Prostate gland (tissue), 2 donors: ENCODE data around the gene SGPP1. TPM values are rescaled to one million over a fixed set of nuclear protein-coding genes. Genes with fewer than 3 reads are reported as not detected.
A peak's percentile ranks its signal among the peaks of the same experiment; 100 is the strongest.

Source experiments
- DNase-seq: peaks from one replicate; pipeline ENCODE4 v3.0.0-alpha.2; 2019; ENCODE audit warnings: low spot score
- H3K27ac ChIP-seq, 2 donors: fragments of 200-600 bp; sonication (generic); 2 replicates each; pipeline ENCODE4 v1.5.1; 2017 to 2019
- H3K27me3 ChIP-seq: fragments of 200-600 bp; sonication (generic); replicated peaks from 2 replicates; pipeline ENCODE4 v1.5.1; 2019; ENCODE audit not compliant: insufficient read depth
- H3K36me3 ChIP-seq, 2 donors: fragments of 200-600 bp; sonication (generic); 1 replicate in 1 of 2; 2 replicates in 1 of 2; pipeline versions ENCODE4 v1.5.1 to v1.8.1; 2017 to 2019
- H3K4me1 ChIP-seq: fragments of 200-600 bp; sonication (generic); replicated peaks from 2 replicates; pipeline ENCODE4 v1.5.1; 2019
- H3K4me3 ChIP-seq, 2 donors: fragments of 200-600 bp; sonication (generic); 2 replicates each; pipeline ENCODE4 v1.5.1; 2017 to 2019
- H3K9me3 ChIP-seq: fragments of 200-600 bp; sonication (generic); 2 replicates; pipeline ENCODE4 v1.5.1; 2017
- POLR2A ChIP-seq: fragments of 450-650 bp; IDR thresholded peaks from one replicate; pipeline ENCODE4 v1.6.1; 2016; ENCODE audit warnings: antibody characterized with exemption, mild to moderate bottlenecking
- POLR2AphosphoS5 ChIP-seq: sonication (generic); formaldehyde crosslinking; IDR thresholded peaks from one replicate; pipeline ENCODE4 v1.6.1; 2017; ENCODE audit warnings: antibody characterized with exemption
- WGBS: methylation state at CpG from one replicate; pipeline ENCODE4 v1.1.5; 2018; 5-methylcytosine and 5-hydroxymethylcytosine counted together
- intact Hi-C: fragments of 100-400 bp; cut with DNase I; formaldehyde crosslinking; loops from one replicate; pipeline ENCODE4 v1.14.2; 2022
- total RNA-seq, 2 donors: library from RNA; depleted of rRNA; stranded (reverse); fragments of >200 nt; gene quantifications; one replicate each; pipeline ENCODE4 v1.1.0, GENCODE V29; 2016
- TF ChIP-seq, protein P1 (sequence below), 4 experiments: fragments of 200-600 bp in 2 of 4; fragments of 450-650 bp in 2 of 4; sonication (generic) in 2 of 4; IDR thresholded peaks; 1 replicate in 3 of 4; 2 replicates in 1 of 4; pipeline ENCODE4 v1.5.1; 2016 to 2019; ENCODE audit warnings: antibody characterized with exemption in 4 of 4, mild to moderate bottlenecking in 2 of 4, moderate library complexity in 2 of 4

The SGPP1 gene
- total RNA-seq, 2 donors from 2014 or later = 19.7 to 37.5 TPM

DNA sequence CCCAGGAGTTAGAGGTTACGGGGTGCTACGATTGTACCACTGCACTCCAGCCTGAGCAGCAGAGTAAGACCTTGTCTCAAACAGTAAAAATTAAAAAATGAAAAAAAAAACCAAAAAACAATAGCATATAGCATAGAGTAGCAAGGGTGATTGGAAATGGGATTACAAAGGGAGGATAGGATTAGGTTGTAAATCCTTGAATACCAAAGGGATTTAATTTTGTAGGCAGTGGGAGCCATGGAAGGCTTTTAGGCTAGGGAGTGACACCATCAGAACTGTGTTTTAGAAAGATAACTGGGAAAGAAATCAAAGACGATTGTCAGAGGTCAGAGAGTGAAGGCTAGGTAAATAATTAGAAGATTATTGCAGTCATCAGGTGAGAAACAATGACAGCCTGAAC is 2.8 kb upstream of the SGPP1 start:
- Histone ChIP-seq H3K4me1 (no peaks in the 10 kb centered on the region), H3K9me3 (no peaks in the 10 kb centered on the region), H3K27ac (no peak overlapping the region), H3K36me3 (no peaks in the 10 kb centered on the region), H3K27me3 (no peaks in the 10 kb centered on the region), H3K4me3 (no peak overlapping the region)
- no peak for DNase-seq
- intact Hi-C loops = no loop called here
- no peak for TF ChIP-seq POLR2AphosphoS5
- TF ChIP-seq POLR2A = no peak
- TF ChIP-seq, protein P1, sequence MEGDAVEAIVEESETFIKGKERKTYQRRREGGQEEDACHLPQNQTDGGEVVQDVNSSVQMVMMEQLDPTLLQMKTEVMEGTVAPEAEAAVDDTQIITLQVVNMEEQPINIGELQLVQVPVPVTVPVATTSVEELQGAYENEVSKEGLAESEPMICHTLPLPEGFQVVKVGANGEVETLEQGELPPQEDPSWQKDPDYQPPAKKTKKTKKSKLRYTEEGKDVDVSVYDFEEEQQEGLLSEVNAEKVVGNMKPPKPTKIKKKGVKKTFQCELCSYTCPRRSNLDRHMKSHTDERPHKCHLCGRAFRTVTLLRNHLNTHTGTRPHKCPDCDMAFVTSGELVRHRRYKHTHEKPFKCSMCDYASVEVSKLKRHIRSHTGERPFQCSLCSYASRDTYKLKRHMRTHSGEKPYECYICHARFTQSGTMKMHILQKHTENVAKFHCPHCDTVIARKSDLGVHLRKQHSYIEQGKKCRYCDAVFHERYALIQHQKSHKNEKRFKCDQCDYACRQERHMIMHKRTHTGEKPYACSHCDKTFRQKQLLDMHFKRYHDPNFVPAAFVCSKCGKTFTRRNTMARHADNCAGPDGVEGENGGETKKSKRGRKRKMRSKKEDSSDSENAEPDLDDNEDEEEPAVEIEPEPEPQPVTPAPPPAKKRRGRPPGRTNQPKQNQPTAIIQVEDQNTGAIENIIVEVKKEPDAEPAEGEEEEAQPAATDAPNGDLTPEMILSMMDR (IDR thresholded peaks at IDR 0.05) = no peak
- 77% methylated on average over 3 of the region's 3 CpGs for WGBS

DNA sequence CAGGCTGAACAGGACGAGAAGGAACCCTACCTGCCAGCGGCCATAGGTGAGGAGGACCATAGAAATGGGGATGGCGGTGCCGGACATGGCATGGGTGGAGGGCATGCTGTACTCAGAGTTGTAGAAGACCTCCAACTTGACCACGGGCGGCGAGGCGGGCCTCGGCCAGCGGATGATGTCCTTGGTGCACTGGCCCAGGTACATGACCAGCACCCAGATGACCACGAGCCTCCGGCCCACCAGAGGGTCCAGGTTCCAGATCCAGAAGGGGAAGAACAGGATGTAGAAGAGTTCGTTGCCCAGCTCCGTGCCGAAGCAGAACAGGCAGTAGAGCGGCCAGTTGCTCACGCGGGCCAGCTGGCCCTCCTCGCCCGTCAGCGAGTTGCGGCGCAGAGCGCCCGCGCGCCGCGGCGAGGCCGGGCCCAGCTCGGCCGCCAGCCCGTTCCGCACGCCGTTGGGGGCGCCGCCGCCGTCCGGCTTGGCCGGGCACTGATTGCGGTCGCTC is 582 bp downstream of the SGPP1 start:
- peak; percentile 32 for DNase-seq
- TF ChIP-seq POLR2A (no peak), POLR2AphosphoS5 (no peak)
- TF ChIP-seq, protein P1 (IDR thresholded peaks at IDR 0.05) = no peak
- intact Hi-C loops = loop anchor here (2.0 to 5.0 kb wide), 2 partner anchors 85 to 184 kb away; partner anchors contain the start of genes PPP2R5E and WDR89

DNA sequence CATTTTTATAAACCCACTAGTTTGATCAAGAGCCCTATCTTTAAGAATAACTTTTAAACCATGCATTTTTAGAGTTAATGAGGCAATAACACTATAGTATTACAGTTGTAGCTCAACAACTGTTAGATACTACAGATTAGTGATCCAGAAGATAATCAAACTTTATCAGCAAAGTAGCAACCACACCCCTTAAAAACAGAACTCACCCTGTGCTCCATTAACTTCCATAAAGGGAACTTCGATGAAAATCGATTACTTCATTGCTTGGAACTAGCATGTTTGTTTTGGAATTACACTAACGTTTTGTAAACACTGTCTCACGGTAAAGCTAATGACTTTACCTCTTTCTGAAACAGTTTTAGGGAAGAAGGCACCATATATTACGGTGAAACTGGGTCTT is 1.4 kb downstream of the SGPP1 start:
- Histone ChIP-seq H3K4me3 (peak overlapping the region; percentile 97 to 98), H3K4me1 (no peaks in the 10 kb centered on the region), H3K27ac (peak overlapping the region; percentile 77 to 82), H3K9me3 (no peaks in the 10 kb centered on the region), H3K36me3 (no peaks in the 10 kb centered on the region), H3K27me3 (no peaks in the 10 kb centered on the region)
- intact Hi-C loops = loop anchor here (2.0 to 5.0 kb wide), 2 partner anchors 84 to 184 kb away; partner anchors contain the start of genes PPP2R5E and WDR89
- DNase-seq = no peak
- 0% methylated on average over 5 of the region's 5 CpGs for WGBS
- no peak for TF ChIP-seq POLR2A
- TF ChIP-seq, protein P1 (IDR thresholded peaks at IDR 0.05) = no peak
- TF ChIP-seq POLR2AphosphoS5 = no peak

More for the DNA sequence above, 582 bp downstream of the SGPP1 start:
- peak overlapping the region; percentile 97 to 98 for H3K4me3 ChIP-seq
- no peaks in the 10 kb centered on the region for H3K4me1 ChIP-seq
- WGBS = under 1% methylated on average over 45 of the region's 45 CpGs
- no peaks in the 10 kb centered on the region for H3K36me3 ChIP-seq
- H3K27ac ChIP-seq = peak overlapping the region; percentile 77 to 82
- no peaks in the 10 kb centered on the region for H3K9me3 ChIP-seq
- no peaks in the 10 kb centered on the region for H3K27me3 ChIP-seq

DNA sequence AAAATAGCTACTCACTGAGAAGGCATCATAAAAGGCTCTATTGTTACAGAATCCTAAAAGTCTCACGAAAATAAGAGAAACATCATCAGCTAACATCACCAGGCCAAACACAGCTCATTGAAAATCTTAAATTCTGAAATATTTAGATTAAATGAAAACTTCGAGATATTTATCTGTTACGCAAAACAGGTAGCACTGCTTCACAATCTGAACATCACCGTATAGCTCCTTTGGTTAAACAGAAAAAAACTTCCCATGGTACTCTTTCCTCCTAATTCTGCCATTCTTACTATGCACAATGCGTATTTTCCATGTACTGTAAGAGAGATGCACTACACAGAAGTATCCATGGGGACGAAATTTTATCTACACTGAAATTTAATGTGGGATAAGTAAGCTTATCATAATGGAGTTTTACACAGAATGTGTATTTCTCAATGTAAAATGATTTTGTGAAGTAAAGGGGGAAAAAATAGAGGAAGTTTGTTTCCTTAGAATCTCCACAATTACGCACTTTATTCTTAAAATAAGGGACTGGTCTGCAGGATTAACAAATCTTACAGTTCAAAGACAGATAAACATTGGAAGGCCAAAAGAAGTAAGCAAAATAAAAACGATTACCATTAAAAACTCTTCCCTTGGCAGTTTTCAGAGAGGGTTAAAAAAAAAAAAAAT is 1.9 kb downstream of the SGPP1 start:
- no peak for DNase-seq
- H3K9me3 ChIP-seq = no peaks in the 10 kb centered on the region
- intact Hi-C loops = loop anchor here (2.0 to 5.0 kb wide), 2 partner anchors 84 to 183 kb away; partner anchors contain the start of genes PPP2R5E and WDR89
- no peaks in the 10 kb centered on the region for H3K27me3 ChIP-seq
- TF ChIP-seq POLR2A = no peak
- TF ChIP-seq POLR2AphosphoS5 = no peak
- TF ChIP-seq, protein P1 (IDR thresholded peaks at IDR 0.05) = no peak
- H3K36me3 ChIP-seq = no peaks in the 10 kb centered on the region
- peak overlapping the region in 1 of 2 donors; percentile 97 for H3K4me3 ChIP-seq
- no peak overlapping the region for H3K27ac ChIP-seq
- WGBS = 50% methylated on average over 8 of the region's 8 CpGs
- no peaks in the 10 kb centered on the region for H3K4me1 ChIP-seq

DNA sequence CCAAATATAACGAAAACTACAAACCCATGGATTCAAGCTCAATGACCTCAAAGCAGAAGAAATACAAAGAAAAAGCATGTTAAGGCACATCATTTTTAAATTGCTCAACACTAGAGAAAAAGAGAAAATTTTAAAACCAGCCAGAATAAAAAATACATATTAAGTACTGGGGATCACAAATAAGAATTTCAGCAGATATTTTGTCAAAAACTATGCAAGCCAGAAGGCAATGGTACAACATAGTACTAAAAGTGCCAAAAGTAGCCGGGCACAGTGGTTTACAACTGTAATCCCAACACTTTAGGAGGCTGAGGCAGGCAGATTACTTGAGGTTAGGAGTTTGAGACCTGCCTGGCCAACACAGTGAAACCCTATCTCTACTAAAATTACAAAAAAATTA is 10.2 kb downstream of the SGPP1 start:
- DNase-seq = no peak
- Histone ChIP-seq H3K4me1 (no peaks in the 10 kb centered on the region), H3K27me3 (no peaks in the 10 kb centered on the region), H3K27ac (no peak overlapping the region), H3K9me3 (no peaks in the 10 kb centered on the region), H3K4me3 (no peak overlapping the region), H3K36me3 (no peaks in the 10 kb centered on the region)
- no peak for TF ChIP-seq POLR2A
- TF ChIP-seq POLR2AphosphoS5 = no peak
- TF ChIP-seq, protein P1 (IDR thresholded peaks at IDR 0.05) = no peak
- intact Hi-C loops = no loop called here
- WGBS = 83% methylated on average over 2 of the region's 2 CpGs
